GM18508 (cell line): ENCODE results near the gene C11orf91.
"Not testable (repeated sequence)": the region's sequence is repeated elsewhere in the genome, so short reads cannot be mapped to it uniquely, and the experiment has no call there.

Experiments
- ATAC-seq: cut with Tn5 transposase; IDR thresholded peaks from one replicate; pipeline ENCODE4 v1.9.1; 2021; ENCODE audit warnings: moderate number of reproducible peaks; ENCODE audit not compliant: insufficient read depth, unreplicated experiment

C11orf91 gene

GRCh38 chr11:33698921-33699320 lies 1.7 kb downstream of the C11orf91 start:
- ATAC-seq, result no peak

DNA sequence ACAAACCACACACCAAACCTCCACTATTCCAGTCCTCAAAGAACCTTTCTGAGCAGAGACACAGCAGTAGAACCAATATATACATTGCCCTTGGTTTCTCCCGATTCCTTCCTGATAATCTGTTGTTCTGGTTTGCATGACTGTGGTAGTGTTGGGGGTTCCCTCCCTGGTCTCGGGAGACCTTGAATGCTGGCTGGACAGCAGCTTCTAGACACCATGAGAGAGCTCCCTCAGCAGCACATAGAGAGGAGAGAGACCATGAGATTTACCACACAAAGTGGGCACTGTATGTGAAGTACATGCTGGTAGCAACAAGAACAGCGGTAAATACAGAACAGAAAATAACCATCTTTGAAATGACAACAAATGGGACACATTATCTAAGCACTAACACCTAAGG lies 2.6 kb downstream of the C11orf91 start:
- no peak for ATAC-seq

GRCh38 chr11:33696931-33697638 lies 3.5 kb downstream of the C11orf91 start:
- no peak for ATAC-seq

GRCh38 chr11:33696411-33696810 lies 4.2 kb downstream of the C11orf91 start:
- no peak for ATAC-seq

DNA sequence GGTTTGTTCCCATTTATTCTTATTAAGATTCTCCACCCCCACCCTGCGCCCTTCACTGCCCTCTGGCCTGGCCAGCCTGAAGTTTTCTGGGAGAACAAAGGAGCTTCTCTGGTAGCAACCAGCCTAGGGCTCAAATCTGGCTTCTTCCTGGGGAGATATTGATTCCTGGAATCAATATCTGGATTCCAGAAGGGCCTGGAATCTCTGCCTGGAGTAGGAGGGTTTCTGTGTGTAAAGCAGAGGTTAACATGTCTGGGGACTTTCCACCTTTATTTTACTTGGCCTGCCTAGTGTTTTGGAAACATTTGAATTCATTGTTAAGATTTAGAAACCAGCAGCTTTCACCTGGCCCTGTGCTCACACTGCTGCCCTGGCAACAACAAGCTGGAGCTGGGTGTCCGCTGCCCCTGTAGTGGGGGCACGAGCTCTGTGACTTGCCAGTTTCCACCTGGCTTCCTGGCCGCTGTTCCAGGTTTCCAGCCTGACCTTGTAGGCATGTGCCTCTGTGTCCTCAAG lies 5.5 kb downstream of the C11orf91 start:
- ATAC-seq, result no peak

GRCh38 chr11:33694346-33695050 lies 6.1 kb downstream of the C11orf91 start:
- no peak for ATAC-seq

DNA sequence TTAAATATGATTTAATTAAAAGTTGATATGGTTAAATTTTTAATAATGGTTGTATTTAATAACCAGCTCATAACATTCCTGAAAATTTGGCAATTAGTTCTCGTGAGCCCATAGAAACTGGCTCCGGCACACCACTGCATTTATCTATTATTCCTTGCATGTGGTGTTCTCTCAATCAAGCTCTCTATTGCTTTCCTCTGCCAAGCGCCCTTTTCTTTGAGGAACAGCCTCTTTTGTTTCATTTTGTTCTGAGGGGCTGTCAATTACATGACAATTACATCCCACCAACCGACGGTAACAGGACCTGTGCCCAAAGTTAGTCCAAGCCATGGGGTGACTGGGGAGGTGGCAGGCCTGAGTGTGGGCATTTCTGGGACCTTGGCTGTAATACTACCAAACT lies 8.1 kb downstream of the C11orf91 start:
- ATAC-seq, result no peak

DNA sequence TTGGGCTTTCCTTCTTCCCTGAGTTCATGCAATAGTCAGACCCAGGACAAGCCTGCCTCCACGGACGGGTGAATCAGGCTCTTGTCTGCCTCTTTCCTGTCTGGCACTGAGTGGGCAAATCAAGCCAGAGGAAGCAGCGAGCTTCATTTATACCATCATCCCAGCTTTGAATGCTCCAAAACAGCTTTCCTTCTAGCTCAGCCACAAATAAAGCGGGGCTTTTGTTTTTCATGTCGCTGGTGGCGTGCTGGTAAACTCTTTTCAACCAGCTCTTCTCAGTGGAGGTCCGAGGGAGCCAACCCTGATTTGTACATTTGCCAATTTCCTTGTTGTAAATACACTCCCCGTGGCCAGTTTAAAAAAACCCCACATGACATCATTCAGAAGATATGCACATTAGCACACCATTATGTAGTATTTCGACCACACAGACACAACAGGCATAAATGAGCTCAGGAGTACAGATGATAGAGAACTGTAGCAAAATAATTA lies 8.6 kb downstream of the C11orf91 start:
- ATAC-seq, result no peak

- no peak for ATAC-seq
Observed at GRCh38 chr11:33691066-33691864, 9.4 kb downstream of the C11orf91 start.

GRCh38 chr11:33690290-33691065 lies 10.1 kb downstream of the C11orf91 start:
- ATAC-seq, result no peak

DNA sequence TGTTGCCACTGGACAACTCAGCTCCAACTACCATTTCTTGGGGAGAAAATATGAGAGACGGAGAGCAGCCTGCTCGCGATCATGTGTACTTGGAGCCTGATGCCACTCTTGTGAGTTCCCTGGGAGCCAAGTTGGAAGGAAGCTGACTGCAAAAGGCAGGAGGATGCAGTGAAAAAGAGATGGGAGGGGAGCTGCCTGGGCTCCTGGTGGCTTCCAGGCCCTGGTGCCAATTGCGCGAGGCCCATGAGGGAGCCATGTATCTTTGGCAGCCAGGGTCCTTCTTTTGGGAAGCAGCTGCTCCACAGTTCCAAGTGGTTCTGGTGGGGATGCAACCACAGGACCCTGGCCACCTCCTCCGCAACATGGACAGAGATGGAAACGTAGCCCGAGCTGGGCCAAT lies 11.1 kb downstream of the C11orf91 start:
- no peak for ATAC-seq

DNA sequence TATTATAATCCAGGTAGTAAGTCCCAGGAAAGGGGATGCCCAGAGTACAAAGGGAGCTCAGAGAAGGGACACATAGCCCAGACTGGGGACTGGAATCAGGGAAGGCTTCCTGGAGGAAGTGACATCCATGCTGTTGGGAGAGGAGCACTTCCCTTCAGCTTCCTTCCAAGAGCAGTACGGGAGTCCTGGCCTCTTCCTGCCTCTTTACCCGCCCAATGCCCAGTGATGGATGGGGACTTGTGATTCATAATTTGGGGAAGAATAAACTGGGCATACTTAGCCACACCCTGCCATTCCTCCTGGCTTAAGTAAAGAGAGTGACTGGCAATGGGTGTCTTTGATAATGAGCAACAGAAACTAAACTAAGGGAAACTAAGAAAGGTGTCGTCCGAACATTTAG lies 11.5 kb downstream of the C11orf91 start:
- no peak for ATAC-seq

DNA sequence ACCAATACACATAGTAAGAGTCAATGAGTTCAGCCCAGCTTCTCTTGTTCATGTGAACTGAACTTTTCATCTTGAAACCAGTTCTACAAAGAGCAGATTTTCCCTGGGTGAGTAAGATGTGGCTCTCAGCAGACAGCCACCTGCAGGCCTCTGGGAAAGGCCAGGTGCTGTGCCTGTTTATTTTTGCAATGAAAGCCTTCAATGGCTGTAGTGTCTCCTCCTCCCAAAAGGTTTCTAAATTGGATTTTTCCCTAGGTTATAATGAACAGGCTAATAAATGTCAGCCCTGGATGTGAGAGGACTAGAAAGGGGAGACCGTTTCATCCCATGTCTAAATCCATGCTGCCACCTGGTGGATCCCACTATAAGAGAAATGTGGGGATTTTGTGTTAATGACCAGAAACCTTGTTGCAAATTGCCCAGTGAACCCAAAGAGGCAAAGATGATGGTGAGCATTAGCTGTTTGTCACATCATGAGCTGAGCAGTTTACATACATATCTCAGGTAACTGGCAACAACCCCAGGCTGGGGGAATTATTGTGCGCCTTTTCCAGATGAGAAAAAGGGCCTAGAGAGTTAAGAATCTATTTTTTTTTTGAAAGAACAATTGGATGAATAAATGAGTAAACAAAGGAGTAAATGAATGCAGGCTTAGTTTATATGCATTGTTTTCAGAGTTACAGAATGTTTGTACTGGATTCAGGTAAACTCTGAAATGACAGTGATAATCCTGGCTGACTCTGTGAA lies 12.7 kb downstream of the C11orf91 start:
- ATAC-seq, result no peak

- no peak for ATAC-seq
Observed at GRCh38 chr11:33685082-33685481, 15.5 kb downstream of the C11orf91 start.

DNA sequence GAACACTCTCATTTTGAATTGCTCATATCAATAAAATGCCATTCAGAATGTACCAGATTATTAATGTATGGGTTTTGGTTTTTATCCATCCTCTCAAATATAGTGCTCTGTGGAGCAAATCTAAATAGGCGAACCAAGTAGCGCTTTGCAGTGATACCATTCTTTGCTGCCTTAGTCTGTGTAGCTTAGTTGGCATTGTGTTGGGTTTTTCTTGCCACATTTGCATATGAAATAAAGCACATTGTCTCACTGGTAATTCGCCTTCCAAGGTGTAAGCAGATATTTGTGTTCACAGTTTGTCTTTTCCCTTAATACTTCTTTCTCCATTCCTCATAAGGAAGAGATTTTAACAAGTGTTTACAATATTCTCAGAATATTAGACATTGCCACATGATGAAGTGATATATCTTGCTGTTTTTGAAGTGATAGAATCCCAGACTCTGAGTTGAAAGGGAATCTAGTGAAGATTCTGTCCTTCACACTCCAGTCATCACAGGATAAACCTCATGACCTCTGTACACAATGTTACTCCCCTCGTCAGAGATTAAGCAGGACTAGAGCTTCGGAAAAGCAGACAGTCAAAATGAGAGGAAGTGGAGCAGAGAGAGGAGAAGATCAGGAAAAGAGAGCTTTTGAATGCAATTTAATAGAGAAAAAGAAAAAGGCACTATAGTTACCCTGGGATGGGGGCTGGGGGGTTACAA lies 16.5 kb downstream of the C11orf91 start:
- ATAC-seq, result no peak

- ATAC-seq, result no peak
Observed at GRCh38 chr11:33682446-33682845, 18.2 kb downstream of the C11orf91 start.

DNA sequence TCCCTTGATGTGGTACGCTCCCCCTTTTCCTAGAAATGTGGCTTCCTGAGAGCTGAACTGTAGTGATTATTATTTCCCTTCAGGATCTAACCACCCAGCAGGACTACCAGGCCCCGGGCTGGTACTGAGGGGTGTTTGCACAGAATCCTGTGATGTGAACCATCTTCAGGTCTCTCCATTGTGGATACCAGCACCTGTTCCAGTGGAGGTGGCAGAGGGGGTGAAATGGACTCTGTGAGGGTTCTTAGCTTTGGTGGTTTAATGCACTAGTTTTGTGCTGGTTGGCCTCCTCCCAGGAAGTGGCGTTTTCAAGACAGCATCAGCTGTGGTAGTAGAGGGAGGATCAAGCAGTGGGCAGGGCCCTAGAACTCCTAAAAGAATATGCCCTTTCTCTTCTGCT lies 18.6 kb downstream of the C11orf91 start:
- ATAC-seq, result no peak

DNA sequence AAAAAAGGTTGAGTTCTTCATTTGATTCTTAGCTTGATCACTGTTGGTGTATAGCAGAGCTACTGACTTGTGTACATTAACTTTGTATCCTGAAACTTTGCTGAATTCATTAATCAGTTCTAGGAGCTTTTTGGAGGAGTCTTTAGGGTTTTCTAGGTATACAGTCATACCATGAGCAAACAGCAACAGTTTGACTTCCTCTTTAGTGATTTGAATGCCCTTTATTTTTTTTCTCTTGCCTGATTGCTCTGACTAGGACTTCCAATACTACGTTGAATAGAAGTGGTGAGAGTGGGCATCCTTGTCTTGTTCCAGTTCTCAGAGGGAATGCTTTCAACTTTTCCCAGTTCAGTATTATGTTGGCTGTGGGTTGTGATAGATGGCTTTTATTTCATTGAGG lies 22.0 kb downstream of the C11orf91 start:
- not testable (repeated sequence) for ATAC-seq
